ENCODE measurements around the gene CCBE1.
"Not testable (repeated sequence)": the region's sequence is repeated elsewhere in the genome, so short reads cannot be mapped to it uniquely, and the experiment has no call there.

CCBE1 gene

GRCh38 chr18:59697236-59697932 lies at the start of gene CCBE1:
CCBE1 (minus strand) TSS chr18:59697423.
- TF ChIP-seq CTCF (IDR thresholded peaks at IDR 0.05; ENCODE audit: control insufficient read depth, extremely low read depth, insufficient read depth): peak; percentile 96
- peak within 1 kb of the TSS; percentile 32 for H3K4me3 ChIP-seq (ENCODE audit: low read depth, low read length)
- no peak for DNase-seq (ENCODE audit: low read depth)

- no peak for TF ChIP-seq CTCF (IDR thresholded peaks at IDR 0.05; ENCODE audit: control insufficient read depth, extremely low read depth, insufficient read depth)
- H3K4me3 ChIP-seq (ENCODE audit: low read depth, low read length): no peak overlapping the region
- DNase-seq (ENCODE audit: low read depth): no peak
These were observed 47.1 kb upstream of the CCBE1 start for GRCh38 chr18:59744271-59744721.

GRCh38 chr18:59743566-59743965 lies 46.3 kb upstream of the CCBE1 start:
- no peak for TF ChIP-seq CTCF (IDR thresholded peaks at IDR 0.05; ENCODE audit: control insufficient read depth, extremely low read depth, insufficient read depth)
- H3K4me3 ChIP-seq (ENCODE audit: low read depth, low read length): no peak overlapping the region
- no peak for DNase-seq (ENCODE audit: low read depth)

- no peak overlapping the region for H3K4me3 ChIP-seq (ENCODE audit: low read depth, low read length)
- no peak for TF ChIP-seq CTCF (IDR thresholded peaks at IDR 0.05; ENCODE audit: control insufficient read depth, extremely low read depth, insufficient read depth)
- no peak for DNase-seq (ENCODE audit: low read depth)
These were observed 45.3 kb upstream of the CCBE1 start for GRCh38 chr18:59742325-59743111.

- DNase-seq (ENCODE audit: low read depth): no peak
- TF ChIP-seq CTCF (IDR thresholded peaks at IDR 0.05; ENCODE audit: control insufficient read depth, extremely low read depth, insufficient read depth): no peak
- no peak overlapping the region for H3K4me3 ChIP-seq (ENCODE audit: low read depth, low read length)
These were observed 42.9 kb upstream of the CCBE1 start for GRCh38 chr18:59740141-59740540.

GRCh38 chr18:59737776-59738300 lies 40.6 kb upstream of the CCBE1 start:
- no peak for DNase-seq (ENCODE audit: low read depth)
- TF ChIP-seq CTCF (IDR thresholded peaks at IDR 0.05; ENCODE audit: control insufficient read depth, extremely low read depth, insufficient read depth): no peak
- no peak overlapping the region for H3K4me3 ChIP-seq (ENCODE audit: low read depth, low read length)

- DNase-seq (ENCODE audit: low read depth); H3K4me3 ChIP-seq (ENCODE audit: low read depth, low read length): not testable (repeated sequence)
These were observed 40.1 kb upstream of the CCBE1 start for GRCh38 chr18:59737335-59737734.
